HG03066 (cell line): ENCODE data around the gene INTS11.
"Not testable (repeated sequence)": the region's sequence is repeated elsewhere in the genome, so short reads cannot be mapped to it uniquely, and the experiment has no call there.

Experiments
- ATAC-seq: cut with Tn5 transposase; IDR thresholded peaks from one replicate; pipeline ENCODE4 v1.9.1; 2021; ENCODE audit warnings: low read depth; ENCODE audit not compliant: unreplicated experiment

INTS11 gene

GRCh38 chr1:1331068-1331965 lies 6.9 kb upstream of the INTS11 start, which contains the start of gene TAS1R3:
Gene TAS1R3, plus strand, starts transcription at chr1:1331280. Its CDS starts 66 bp downstream, at chr1:1331346.
- ATAC-seq, result no peak

GRCh38 chr1:1330366-1331067 lies 6.1 kb upstream of the INTS11 start:
- no peak for ATAC-seq

- ATAC-seq, result no peak
Observed at GRCh38 chr1:1329304-1330210, 5.1 kb upstream of the INTS11 start.

GRCh38 chr1:1328254-1328653 lies 3.8 kb upstream of the INTS11 start:
- no peak for ATAC-seq

- ATAC-seq, result no peak
Observed at GRCh38 chr1:1327291-1327690, 2.8 kb upstream of the INTS11 start.

- ATAC-seq, result no peak
Observed at GRCh38 chr1:1326075-1326605, 1.7 kb upstream of the INTS11 start.

- ATAC-seq, result no peak
Observed at GRCh38 chr1:1325288-1326074, 1.0 kb upstream of the INTS11 start.

GRCh38 chr1:1324084-1324523 lies 356 bp downstream of the INTS11 start:
- no peak for ATAC-seq

- no peak for ATAC-seq
Observed at GRCh38 chr1:1322952-1323351, 1.5 kb downstream of the INTS11 start.

GRCh38 chr1:1322418-1322817 lies 2.0 kb downstream of the INTS11 start:
- ATAC-seq, result no peak

GRCh38 chr1:1321477-1321876 lies 3.0 kb downstream of the INTS11 start:
- no peak for ATAC-seq

- no peak for ATAC-seq
Observed at GRCh38 chr1:1320666-1321448, 3.6 kb downstream of the INTS11 start.

- no peak for ATAC-seq
Observed at GRCh38 chr1:1319646-1319941, 4.9 kb downstream of the INTS11 start.

GRCh38 chr1:1318777-1319645 lies 5.4 kb downstream of the INTS11 start:
- no peak for ATAC-seq

GRCh38 chr1:1318131-1318652 lies 6.3 kb downstream of the INTS11 start:
- ATAC-seq, result no peak

GRCh38 chr1:1317420-1317819 lies 7.0 kb downstream of the INTS11 start:
- ATAC-seq, result no peak

GRCh38 chr1:1316199-1316598 lies 8.3 kb downstream of the INTS11 start:
- ATAC-seq, result not testable (repeated sequence)

GRCh38 chr1:1315435-1315954 lies 9.0 kb downstream of the INTS11 start:
- ATAC-seq, result no peak
